Measurements from ENCODE around the gene DACT1.

Gene DACT1

DNA sequence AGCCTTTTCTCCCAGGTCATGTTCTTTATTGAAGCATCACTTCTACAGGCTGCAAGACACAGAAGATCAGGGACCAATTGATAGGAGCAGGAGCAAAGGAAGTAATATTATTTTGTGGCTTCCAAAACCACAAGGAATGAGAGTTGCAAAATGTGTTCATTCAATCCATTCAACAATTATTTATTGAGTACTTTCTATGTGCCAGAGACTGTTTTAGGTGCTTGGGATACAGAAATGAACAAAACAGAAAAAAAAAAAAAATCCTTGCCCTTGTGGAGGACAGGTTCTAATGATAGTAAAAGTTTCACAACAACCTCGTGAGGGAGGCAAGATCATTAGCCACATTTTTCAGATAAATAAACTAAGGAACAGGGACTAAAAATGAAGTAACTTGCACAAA lies 20.1 kb upstream of the DACT1 start:
- no peaks in the 10 kb centered on the region for H3K36me3 ChIP-seq (replicated peaks)
- no peaks in the 10 kb centered on the region for H3K27me3 ChIP-seq (replicated peaks)
- TF ChIP-seq, protein P1, sequence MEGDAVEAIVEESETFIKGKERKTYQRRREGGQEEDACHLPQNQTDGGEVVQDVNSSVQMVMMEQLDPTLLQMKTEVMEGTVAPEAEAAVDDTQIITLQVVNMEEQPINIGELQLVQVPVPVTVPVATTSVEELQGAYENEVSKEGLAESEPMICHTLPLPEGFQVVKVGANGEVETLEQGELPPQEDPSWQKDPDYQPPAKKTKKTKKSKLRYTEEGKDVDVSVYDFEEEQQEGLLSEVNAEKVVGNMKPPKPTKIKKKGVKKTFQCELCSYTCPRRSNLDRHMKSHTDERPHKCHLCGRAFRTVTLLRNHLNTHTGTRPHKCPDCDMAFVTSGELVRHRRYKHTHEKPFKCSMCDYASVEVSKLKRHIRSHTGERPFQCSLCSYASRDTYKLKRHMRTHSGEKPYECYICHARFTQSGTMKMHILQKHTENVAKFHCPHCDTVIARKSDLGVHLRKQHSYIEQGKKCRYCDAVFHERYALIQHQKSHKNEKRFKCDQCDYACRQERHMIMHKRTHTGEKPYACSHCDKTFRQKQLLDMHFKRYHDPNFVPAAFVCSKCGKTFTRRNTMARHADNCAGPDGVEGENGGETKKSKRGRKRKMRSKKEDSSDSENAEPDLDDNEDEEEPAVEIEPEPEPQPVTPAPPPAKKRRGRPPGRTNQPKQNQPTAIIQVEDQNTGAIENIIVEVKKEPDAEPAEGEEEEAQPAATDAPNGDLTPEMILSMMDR (IDR thresholded peaks at IDR 0.05; ENCODE audit: low read depth, low read length, missing control alignments) = no peak
- DNase-seq = no peak
- in situ Hi-C loops (cut with HindIII; ENCODE audit: low pct_ligation_motif_present, low sequenced_read_pairs) = no loop called here
- no peak overlapping the region for H3K27ac ChIP-seq
- no peak overlapping the region for H3K4me3 ChIP-seq (ENCODE audit: low read depth, low read length)

DNA sequence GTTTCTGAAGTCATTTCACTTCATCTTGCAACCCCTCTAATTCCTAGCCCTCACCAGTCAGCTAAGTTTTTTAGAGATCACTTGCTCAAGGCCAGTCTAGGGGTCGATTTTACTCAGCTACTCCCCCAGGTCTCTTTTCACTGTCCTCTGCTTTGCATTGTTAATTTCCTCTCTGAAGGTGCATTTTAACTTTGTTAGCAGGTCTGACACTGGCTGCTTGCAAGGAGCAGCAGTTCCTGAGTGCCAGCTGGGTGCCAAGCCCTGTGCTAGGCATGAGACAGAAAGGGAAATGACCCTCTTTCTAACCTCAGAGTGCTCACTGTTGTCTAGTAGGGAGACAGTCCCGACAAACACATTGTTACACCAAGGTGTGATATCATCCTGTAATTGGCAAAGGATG lies 17.8 kb upstream of the DACT1 start:
- TF ChIP-seq, protein P1 (IDR thresholded peaks at IDR 0.05; ENCODE audit: low read depth, low read length, missing control alignments) = no peak
- in situ Hi-C loops (cut with HindIII; ENCODE audit: low pct_ligation_motif_present, low sequenced_read_pairs) = no loop called here
- H3K4me3 ChIP-seq (ENCODE audit: low read depth, low read length) = no peak overlapping the region

DNA sequence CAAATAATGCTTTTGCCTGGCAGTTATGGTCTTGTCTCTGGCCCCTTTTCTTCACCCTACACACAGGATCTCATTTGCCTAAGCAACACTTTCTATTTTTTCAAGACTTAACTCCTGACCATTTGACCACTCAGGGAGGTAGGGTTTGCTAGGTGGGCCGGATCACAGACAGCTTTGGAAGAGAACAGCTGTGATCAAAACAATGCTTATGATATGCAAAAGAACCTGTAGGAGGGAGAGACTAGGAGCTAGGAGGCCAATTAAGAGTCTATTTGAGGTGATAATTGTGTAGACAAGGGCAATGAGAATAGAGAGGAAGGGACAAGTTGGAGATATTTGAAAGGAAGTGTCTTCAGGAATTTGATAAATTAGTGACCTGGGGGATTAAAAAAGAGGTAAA lies 12.3 kb upstream of the DACT1 start:
- Histone ChIP-seq H3K36me3 (replicated peaks) (no peaks in the 10 kb centered on the region), H3K27ac (no peak overlapping the region), H3K4me3 (ENCODE audit: low read depth, low read length) (no peak overlapping the region), H3K27me3 (replicated peaks) (no peaks in the 10 kb centered on the region)
- TF ChIP-seq, protein P1 (IDR thresholded peaks at IDR 0.05; ENCODE audit: low read depth, low read length, missing control alignments) = no peak
- in situ Hi-C loops (cut with HindIII; ENCODE audit: low pct_ligation_motif_present, low sequenced_read_pairs) = no loop called here
- no peak for DNase-seq

More for the DNA sequence above, 17.8 kb upstream of the DACT1 start:
- no peaks in the 10 kb centered on the region for H3K27me3 ChIP-seq (replicated peaks)
- no peak for DNase-seq
- H3K27ac ChIP-seq = no peak overlapping the region
- no peaks in the 10 kb centered on the region for H3K36me3 ChIP-seq (replicated peaks)

DNA sequence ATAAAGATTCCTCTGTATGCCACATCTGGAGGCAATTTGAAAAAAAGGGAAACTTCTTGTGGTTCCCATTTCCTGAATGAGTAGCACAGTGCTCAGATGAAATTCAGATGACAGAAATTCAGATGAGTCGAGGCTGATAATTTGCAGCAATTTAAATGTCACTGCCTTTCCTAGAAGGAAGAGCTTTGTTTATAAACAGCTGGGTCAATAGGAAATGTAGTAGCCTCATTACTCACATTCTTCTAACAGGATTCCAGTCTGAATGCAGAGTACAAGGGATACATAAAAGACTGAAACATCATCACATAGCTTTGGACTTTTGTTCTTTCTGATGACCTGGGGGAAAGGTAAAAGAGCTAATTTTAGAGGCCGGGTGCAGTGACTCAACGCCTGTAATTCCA lies 11.3 kb upstream of the DACT1 start:
- Histone ChIP-seq H3K4me3 (ENCODE audit: low read depth, low read length) (no peak overlapping the region), H3K27me3 (replicated peaks) (no peaks in the 10 kb centered on the region), H3K27ac (no peak overlapping the region), H3K36me3 (replicated peaks) (no peaks in the 10 kb centered on the region)
- DNase-seq = no peak
- TF ChIP-seq, protein P1 (IDR thresholded peaks at IDR 0.05; ENCODE audit: low read depth, low read length, missing control alignments) = no peak
- in situ Hi-C loops (cut with HindIII; ENCODE audit: low pct_ligation_motif_present, low sequenced_read_pairs) = no loop called here

DNA sequence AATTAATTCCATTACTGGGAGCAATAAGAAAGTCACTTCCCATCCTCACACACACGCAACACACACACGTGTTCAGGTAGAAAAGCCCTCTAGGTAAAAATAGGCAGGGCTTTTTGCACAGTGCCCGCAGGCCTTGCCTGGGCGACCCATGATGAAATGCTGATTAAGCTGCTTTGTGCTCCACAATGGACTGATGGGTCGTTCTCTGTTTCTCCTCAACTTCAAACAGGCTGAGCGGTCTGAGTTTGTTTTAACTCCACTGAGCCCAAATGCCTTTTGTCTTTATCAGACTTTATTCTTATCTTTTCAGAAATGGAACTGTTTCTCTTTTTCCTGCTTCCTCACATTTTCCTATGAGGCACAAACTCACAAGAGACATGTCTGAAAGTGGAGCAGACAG lies 9.4 kb upstream of the DACT1 start:
- TF ChIP-seq, protein P1 (IDR thresholded peaks at IDR 0.05; ENCODE audit: low read depth, low read length, missing control alignments) = no peak
- Histone ChIP-seq H3K27ac (no peak overlapping the region), H3K4me3 (ENCODE audit: low read depth, low read length) (no peak overlapping the region), H3K36me3 (replicated peaks) (no peaks in the 10 kb centered on the region), H3K27me3 (replicated peaks) (no peaks in the 10 kb centered on the region)
- DNase-seq = no peak
- in situ Hi-C loops (cut with HindIII; ENCODE audit: low pct_ligation_motif_present, low sequenced_read_pairs) = no loop called here

DNA sequence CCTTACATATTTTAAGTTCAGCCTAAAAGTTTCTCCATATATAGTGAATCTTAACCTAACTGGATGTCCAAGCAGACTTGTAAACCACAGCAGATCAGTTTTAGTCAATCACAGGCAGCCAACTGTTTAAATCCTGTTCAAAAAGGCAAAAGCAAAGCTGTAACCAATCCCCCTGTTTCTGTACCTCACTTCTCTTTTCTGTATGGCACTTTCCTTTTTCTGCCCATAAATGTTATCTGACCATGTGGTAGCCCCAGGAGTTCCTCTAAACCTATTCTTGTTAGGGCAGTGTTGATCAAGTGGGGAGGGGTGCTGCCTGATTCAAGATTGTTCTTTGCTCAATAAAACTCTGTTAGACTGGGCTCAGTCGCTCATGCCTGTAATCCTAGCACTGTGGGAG lies 8.5 kb upstream of the DACT1 start:
- Histone ChIP-seq H3K4me3 (ENCODE audit: low read depth, low read length) (no peak overlapping the region), H3K36me3 (replicated peaks) (no peaks in the 10 kb centered on the region), H3K27me3 (replicated peaks) (no peaks in the 10 kb centered on the region), H3K27ac (no peak overlapping the region)
- in situ Hi-C loops (cut with HindIII; ENCODE audit: low pct_ligation_motif_present, low sequenced_read_pairs) = no loop called here
- TF ChIP-seq, protein P1 (IDR thresholded peaks at IDR 0.05; ENCODE audit: low read depth, low read length, missing control alignments) = no peak
- no peak for DNase-seq
